ENCODE data around the gene PCDHGB5. TPM values are rescaled to one million over a fixed set of nuclear protein-coding genes. Genes with fewer than 3 reads are reported as not detected.

The PCDHGB5 gene
- total RNA-seq, 4 donors from 2014 or later = 9.9 to 22.4 (median 16.2) TPM

Other genes starting within 250 kb of the PCDHGB5 start
- gene PCDHB6, start 247.9 kb upstream of the PCDHGB5 start, total RNA-seq = 1 to 10 TPM; 1.8 to 3.7 (median 2.4) TPM
- gene PCDHB7, start 225.3 kb upstream of the PCDHGB5 start, total RNA-seq = 1 to 10 TPM; 4.4 to 7.1 (median 5.5) TPM
- gene PCDHB8, start 220.2 kb upstream of the PCDHGB5 start, total RNA-seq = 1 to 10 TPM; 1.0 to 4.2 (median 3.5) TPM
- gene PCDHB16, start 215.6 kb upstream of the PCDHGB5 start, total RNA-seq = 10 to 100 TPM in 3 of 4 donors, 1 to 10 TPM in 1; 9.2 to 17.7 (median 14.6) TPM
- gene PCDHB9, start 210.8 kb upstream of the PCDHGB5 start, total RNA-seq = 1 to 10 TPM; 4.6 to 9.2 (median 7.4) TPM
- gene PCDHB10, start 205.6 kb upstream of the PCDHGB5 start, total RNA-seq = 10 to 100 TPM in 1 of 4 donors, 1 to 10 TPM in 3; 4.8 to 10.4 (median 5.6) TPM
- gene PCDHB11, start 198.3 kb upstream of the PCDHGB5 start, total RNA-seq = 1 to 10 TPM; 6.9 to 8.6 (median 7.6) TPM
- 10 to 100 TPM in 3 of 4 donors, 1 to 10 TPM in 1; 5.7 to 12.6 (median 12.2) TPM for gene PCDHB12, start 189.2 kb upstream of the PCDHGB5 start, total RNA-seq
- gene PCDHB13, start 184.0 kb upstream of the PCDHGB5 start, total RNA-seq = 1 to 10 TPM; 8.2 to 9.8 (median 9.2) TPM
- gene PCDHB14, start 174.6 kb upstream of the PCDHGB5 start, total RNA-seq = 10 to 100 TPM in 2 of 4 donors, 1 to 10 TPM in 2; 6.6 to 13.0 (median 10.3) TPM
- 1 to 10 TPM; 5.4 to 7.6 (median 6.4) TPM for gene PCDHB15, start 152.6 kb upstream of the PCDHGB5 start, total RNA-seq
- 1 to 10 TPM in 1 of 4 donors, under 1 TPM in 1, not detected in 2; 0.42 to 4.8 TPM for gene SLC25A2, start 93.9 kb upstream of the PCDHGB5 start, total RNA-seq
- 10 to 100 TPM; 49.5 to 80.0 (median 59.5) TPM for gene TAF7, start 77.2 kb upstream of the PCDHGB5 start, total RNA-seq
- gene PCDHGA1, start 67.4 kb upstream of the PCDHGB5 start, total RNA-seq = 1 to 10 TPM in 3 of 4 donors, under 1 TPM in 1; 0.90 to 2.5 (median 1.8) TPM
- 10 to 100 TPM in 3 of 4 donors, 1 to 10 TPM in 1; 9.6 to 20.4 (median 12.7) TPM for gene PCDHGA2, start 59.2 kb upstream of the PCDHGB5 start, total RNA-seq
- 10 to 100 TPM in 1 of 4 donors, 1 to 10 TPM in 3; 6.5 to 10.5 (median 8.7) TPM for gene PCDHGA3, start 54.1 kb upstream of the PCDHGB5 start, total RNA-seq
- gene PCDHGB1, start 47.8 kb upstream of the PCDHGB5 start, total RNA-seq = 1 to 10 TPM; 4.3 to 8.4 (median 6.8) TPM
- 10 to 100 TPM in 2 of 4 donors, 1 to 10 TPM in 2; 5.1 to 13.5 (median 9.2) TPM for gene PCDHGA4, start 42.9 kb upstream of the PCDHGB5 start, total RNA-seq
- gene PCDHGB2, start 38.0 kb upstream of the PCDHGB5 start, total RNA-seq = 10 to 100 TPM in 2 of 4 donors, 1 to 10 TPM in 2; 9.2 to 14.0 (median 10.4) TPM
- 10 to 100 TPM in 3 of 4 donors, 1 to 10 TPM in 1; 8.2 to 13.2 (median 12.1) TPM for gene PCDHGA5, start 33.8 kb upstream of the PCDHGB5 start, total RNA-seq
- 10 to 100 TPM in 2 of 4 donors, 1 to 10 TPM in 2; 7.8 to 12.4 (median 10.1) TPM for gene PCDHGB3, start 27.7 kb upstream of the PCDHGB5 start, total RNA-seq
- 10 to 100 TPM in 2 of 4 donors, 1 to 10 TPM in 2; 7.4 to 12.3 (median 10.1) TPM for gene PCDHGA6, start 24.1 kb upstream of the PCDHGB5 start, total RNA-seq
- gene PCDHGA7, start 15.2 kb upstream of the PCDHGB5 start, total RNA-seq = 10 to 100 TPM in 1 of 4 donors, 1 to 10 TPM in 3; 7.6 to 12.2 (median 9.2) TPM
- gene PCDHGB4, start 10.2 kb upstream of the PCDHGB5 start, total RNA-seq = 10 to 100 TPM in 3 of 4 donors, 1 to 10 TPM in 1; 9.3 to 12.3 (median 11.1) TPM
- 1 to 10 TPM; 5.5 to 9.3 (median 6.6) TPM for gene PCDHGA8, start 5.3 kb upstream of the PCDHGB5 start, total RNA-seq
- 10 to 100 TPM in 3 of 4 donors, 1 to 10 TPM in 1; 8.4 to 13.8 (median 11.9) TPM for gene PCDHGA9, start 4.8 kb downstream of the PCDHGB5 start, total RNA-seq
- 10 to 100 TPM in 3 of 4 donors, 1 to 10 TPM in 1; 9.2 to 16.8 (median 13.9) TPM for gene PCDHGB6, start 10.1 kb downstream of the PCDHGB5 start, total RNA-seq
- 10 to 100 TPM in 2 of 4 donors, 1 to 10 TPM in 2; 7.6 to 15.0 (median 10.6) TPM for gene PCDHGA10, start 15.0 kb downstream of the PCDHGB5 start, total RNA-seq
- gene PCDHGB7, start 19.7 kb downstream of the PCDHGB5 start, total RNA-seq = 10 to 100 TPM; 14.6 to 19.2 (median 18.0) TPM
- 1 to 10 TPM; 8.3 to 9.3 (median 8.9) TPM for gene PCDHGA11, start 23.1 kb downstream of the PCDHGB5 start, total RNA-seq
- gene PCDHGA12, start 32.6 kb downstream of the PCDHGB5 start, total RNA-seq = 10 to 100 TPM in 2 of 4 donors, 1 to 10 TPM in 2; 7.9 to 19.8 (median 10.1) TPM
- gene PCDHGC3, start 78.0 kb downstream of the PCDHGB5 start, total RNA-seq = 10 to 100 TPM; 40.4 to 77.7 (median 56.3) TPM
- 10 to 100 TPM in 1 of 4 donors, 1 to 10 TPM in 3; 3.3 to 11.7 (median 5.1) TPM for gene PCDHGC4, start 87.1 kb downstream of the PCDHGB5 start, total RNA-seq
- 1 to 10 TPM; 3.1 to 5.9 (median 3.8) TPM for gene PCDHGC5, start 91.1 kb downstream of the PCDHGB5 start, total RNA-seq
- gene DIAPH1, start 221.1 kb downstream of the PCDHGB5 start, total RNA-seq = 100 to 1,000 TPM in 1 of 4 donors, 10 to 100 TPM in 3; 59.4 to 102 (median 64.0) TPM
- gene HDAC3, start 238.9 kb downstream of the PCDHGB5 start, total RNA-seq = 10 to 100 TPM; 33.0 to 38.3 (median 36.5) TPM
- gene RELL2, start 239.1 kb downstream of the PCDHGB5 start, total RNA-seq = 1 to 10 TPM; 2.0 to 8.7 (median 4.1) TPM

All from tibial nerve (tissue), 4 donors.